Neural cell (in vitro differentiated cells): ENCODE results near the gene MYNN.

ENCODE experiments used
- EP300 ChIP-seq: fragments of 450-650 bp; conservative IDR thresholded peaks from 2 replicates; pipeline ENCODE4 v1.6.1; 2014; ENCODE audit warnings: antibody characterized with exemption, mild to moderate bottlenecking, moderate library complexity; ENCODE audit not compliant: poor library complexity, severe bottlenecking
- POLR2AphosphoS5 ChIP-seq: IDR thresholded peaks from 2 replicates; pipeline ENCODE4 v1.6.1; 2012
- SMC3 ChIP-seq: fragments of 450-650 bp; conservative IDR thresholded peaks from 2 replicates; pipeline ENCODE4 v1.6.1; 2014; ENCODE audit warnings: antibody characterized with exemption, mild to moderate bottlenecking, moderate library complexity; ENCODE audit not compliant: poor library complexity
- TF ChIP-seq, protein P1 (sequence below): fragments of 450-650 bp; IDR thresholded peaks from 2 replicates; pipeline ENCODE4 v1.5.1; 2014; ENCODE audit warnings: antibody characterized with exemption, mild to moderate bottlenecking, moderate library complexity; ENCODE audit not compliant: poor library complexity, severe bottlenecking

DNA sequence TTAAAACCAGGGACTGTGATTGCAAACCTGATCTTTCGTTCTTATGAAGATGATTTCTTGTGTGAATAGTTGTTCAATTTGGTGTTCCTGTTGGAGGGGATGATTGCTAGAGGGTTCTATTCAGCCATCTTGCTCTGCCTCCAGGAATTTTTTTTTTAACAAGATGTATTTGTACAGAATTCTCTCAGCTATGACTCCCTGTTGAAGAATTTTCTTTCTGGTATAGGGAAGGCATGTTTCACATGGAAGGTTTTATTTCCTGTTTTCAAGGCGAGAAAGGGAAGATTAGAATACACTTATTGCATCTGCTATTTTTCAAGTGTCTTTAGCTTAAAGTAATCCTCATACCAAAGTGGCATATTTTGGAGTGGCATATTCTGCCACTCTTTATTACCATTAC lies 45.1 kb downstream of the MYNN start:
- TF ChIP-seq POLR2AphosphoS5: no peak
- TF ChIP-seq, protein P1, sequence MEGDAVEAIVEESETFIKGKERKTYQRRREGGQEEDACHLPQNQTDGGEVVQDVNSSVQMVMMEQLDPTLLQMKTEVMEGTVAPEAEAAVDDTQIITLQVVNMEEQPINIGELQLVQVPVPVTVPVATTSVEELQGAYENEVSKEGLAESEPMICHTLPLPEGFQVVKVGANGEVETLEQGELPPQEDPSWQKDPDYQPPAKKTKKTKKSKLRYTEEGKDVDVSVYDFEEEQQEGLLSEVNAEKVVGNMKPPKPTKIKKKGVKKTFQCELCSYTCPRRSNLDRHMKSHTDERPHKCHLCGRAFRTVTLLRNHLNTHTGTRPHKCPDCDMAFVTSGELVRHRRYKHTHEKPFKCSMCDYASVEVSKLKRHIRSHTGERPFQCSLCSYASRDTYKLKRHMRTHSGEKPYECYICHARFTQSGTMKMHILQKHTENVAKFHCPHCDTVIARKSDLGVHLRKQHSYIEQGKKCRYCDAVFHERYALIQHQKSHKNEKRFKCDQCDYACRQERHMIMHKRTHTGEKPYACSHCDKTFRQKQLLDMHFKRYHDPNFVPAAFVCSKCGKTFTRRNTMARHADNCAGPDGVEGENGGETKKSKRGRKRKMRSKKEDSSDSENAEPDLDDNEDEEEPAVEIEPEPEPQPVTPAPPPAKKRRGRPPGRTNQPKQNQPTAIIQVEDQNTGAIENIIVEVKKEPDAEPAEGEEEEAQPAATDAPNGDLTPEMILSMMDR: no peak
- TF ChIP-seq EP300: no peak
- no peak for TF ChIP-seq SMC3
